Smooth muscle cell (in vitro differentiated cells): ENCODE results near the gene RBL1. TPM values are rescaled to one million over a fixed set of nuclear protein-coding genes. Genes with fewer than 3 reads are reported as not detected.
"Not testable (repeated sequence)": the region's sequence is repeated elsewhere in the genome, so short reads cannot be mapped to it uniquely, and the experiment has no call there.

Source experiments
- DNase-seq: peaks from one replicate; lab custom pipeline; 2025; ENCODE audit not compliant: unreplicated experiment; lab: John Stamatoyannopoulos, UW
- H2AFZ ChIP-seq: fragments of 200-600 bp; sonication (generic); 2 replicates; pipeline ENCODE4 v1.6.0; 2016; ENCODE audit warnings: antibody characterized with exemption, low read depth, mild to moderate bottlenecking
- H3F3A ChIP-seq: fragments of 200-600 bp; sonication (generic); 2 replicates; pipeline ENCODE4 v1.6.0; 2017; ENCODE audit warnings: antibody characterized with exemption, low read depth
- H3K27ac ChIP-seq: fragments of 200-600 bp; sonication (generic); 2 replicates; pipeline ENCODE4 v1.5.1; 2016; ENCODE audit warnings: low read depth, mild to moderate bottlenecking
- H3K27me3 ChIP-seq: fragments of 200-600 bp; sonication (generic); 2 replicates; pipeline ENCODE4 v1.6.1; 2016; ENCODE audit warnings: low read depth, mild to moderate bottlenecking
- H3K36me3 ChIP-seq: fragments of 200-600 bp; sonication (generic); 2 replicates; pipeline ENCODE4 v1.5.1; 2016; ENCODE audit warnings: low read depth
- H3K4me1 ChIP-seq: fragments of 200-600 bp; sonication (generic); 2 replicates; pipeline ENCODE4 v1.5.1; 2016; ENCODE audit warnings: low read depth
- H3K4me2 ChIP-seq: fragments of 200-600 bp; sonication (generic); 2 replicates; pipeline ENCODE4 v1.6.0; 2016; ENCODE audit warnings: mild to moderate bottlenecking
- H3K4me3 ChIP-seq: fragments of 200-600 bp; sonication (generic); 2 replicates; pipeline ENCODE4 v1.5.1; 2016; ENCODE audit warnings: mild to moderate bottlenecking
- H3K79me2 ChIP-seq: fragments of 200-600 bp; sonication (generic); 2 replicates; pipeline ENCODE4 v1.6.0; 2016; ENCODE audit warnings: low read depth, mild to moderate bottlenecking
- H3K9ac ChIP-seq: fragments of 200-600 bp; sonication (generic); 2 replicates; pipeline ENCODE4 v1.6.0; 2016; ENCODE audit warnings: low read depth
- H3K9me3 ChIP-seq: fragments of 200-600 bp; sonication (generic); replicated peaks from 2 replicates; pipeline ENCODE4 v1.5.1; 2016; ENCODE audit warnings: low read depth
- H4K20me1 ChIP-seq: fragments of 200-600 bp; sonication (generic); 2 replicates; pipeline ENCODE4 v1.6.0; 2016; ENCODE audit warnings: low read depth
- WGBS: methylation state at CpG from one replicate; pipeline ENCODE4 v1.1.7; 2016; ENCODE audit warnings: low lambda C conversion rate; 5-methylcytosine and 5-hydroxymethylcytosine counted together
- polyA plus RNA-seq: library from polyadenylated mRNA; unstranded; fragments of >200 nt; fragmentation: Nextera tagmentation; extraction: Ambion mirVana; gene quantifications from 2 replicates; pipeline ENCODE4 v1.2.1, GENCODE V29; 2016
- total RNA-seq: library from RNA; depleted of rRNA; stranded (reverse); fragments of >200 nt; gene quantifications from 2 replicates; pipeline ENCODE4 v1.2.3, GENCODE V29; 2014
- TF ChIP-seq, protein P1 (sequence below): fragments of 200-600 bp; sonication (generic); IDR thresholded peaks from 2 replicates; pipeline ENCODE4 v1.5.1; 2017; ENCODE audit warnings: borderline replicate concordance, mild to moderate bottlenecking, antibody characterized with exemption; ENCODE audit not compliant: insufficient read depth, poor library complexity, severe bottlenecking

RBL1 gene
- total and polyA plus RNA-seq, 2 experiments from 2014 or later, result 2.3 to 6.4 TPM

DNA sequence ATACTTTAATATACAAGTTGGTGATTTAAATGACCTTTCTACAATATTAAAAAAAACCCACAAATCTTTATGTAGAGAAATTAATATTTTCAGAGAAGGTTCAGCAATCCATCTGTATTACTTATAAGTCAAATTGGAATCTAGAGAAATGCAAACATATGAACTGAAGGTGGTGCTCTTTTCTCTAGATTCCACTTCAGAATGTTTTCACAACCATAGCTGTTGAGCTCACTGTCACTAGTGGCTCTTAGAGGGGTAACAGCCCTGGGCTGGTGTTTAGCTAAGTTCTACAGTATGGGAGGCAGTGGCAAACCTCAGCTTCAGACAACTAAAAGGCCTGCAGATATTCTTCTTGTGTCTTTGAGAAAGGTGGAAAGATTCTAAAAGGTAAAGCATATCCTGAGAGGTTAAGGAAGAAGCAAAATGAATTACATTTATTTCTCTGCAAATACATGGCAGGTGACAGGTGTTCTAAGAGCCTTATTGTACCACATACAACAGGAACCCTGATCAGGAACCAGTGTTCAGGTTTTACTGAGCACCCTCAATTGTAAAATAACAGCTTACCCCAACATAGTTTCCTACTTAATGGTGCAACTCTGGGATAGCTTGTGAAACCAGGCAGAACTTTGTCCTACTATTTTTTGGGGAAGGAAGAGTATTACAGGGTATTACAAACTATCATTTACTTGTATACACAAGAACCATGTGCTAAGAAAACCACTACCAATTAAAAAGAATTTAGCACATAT, 87.7 kb downstream of the RBL1 start:
- H3K79me2 ChIP-seq, result no peaks in the 10 kb centered on the region
- no peak overlapping the region for H2AFZ ChIP-seq
- no peak overlapping the region for H3K4me3 ChIP-seq
- DNase-seq, result no peak
- no peaks in the 10 kb centered on the region for H3F3A ChIP-seq
- no peak overlapping the region for H3K4me2 ChIP-seq
- no peak overlapping the region for H3K27ac ChIP-seq
- H4K20me1 ChIP-seq, result no peaks in the 10 kb centered on the region
- H3K4me1 ChIP-seq, result no peaks in the 10 kb centered on the region
- no peaks in the 10 kb centered on the region for H3K27me3 ChIP-seq
- H3K9ac ChIP-seq, result no peak overlapping the region
- TF ChIP-seq, protein P1, sequence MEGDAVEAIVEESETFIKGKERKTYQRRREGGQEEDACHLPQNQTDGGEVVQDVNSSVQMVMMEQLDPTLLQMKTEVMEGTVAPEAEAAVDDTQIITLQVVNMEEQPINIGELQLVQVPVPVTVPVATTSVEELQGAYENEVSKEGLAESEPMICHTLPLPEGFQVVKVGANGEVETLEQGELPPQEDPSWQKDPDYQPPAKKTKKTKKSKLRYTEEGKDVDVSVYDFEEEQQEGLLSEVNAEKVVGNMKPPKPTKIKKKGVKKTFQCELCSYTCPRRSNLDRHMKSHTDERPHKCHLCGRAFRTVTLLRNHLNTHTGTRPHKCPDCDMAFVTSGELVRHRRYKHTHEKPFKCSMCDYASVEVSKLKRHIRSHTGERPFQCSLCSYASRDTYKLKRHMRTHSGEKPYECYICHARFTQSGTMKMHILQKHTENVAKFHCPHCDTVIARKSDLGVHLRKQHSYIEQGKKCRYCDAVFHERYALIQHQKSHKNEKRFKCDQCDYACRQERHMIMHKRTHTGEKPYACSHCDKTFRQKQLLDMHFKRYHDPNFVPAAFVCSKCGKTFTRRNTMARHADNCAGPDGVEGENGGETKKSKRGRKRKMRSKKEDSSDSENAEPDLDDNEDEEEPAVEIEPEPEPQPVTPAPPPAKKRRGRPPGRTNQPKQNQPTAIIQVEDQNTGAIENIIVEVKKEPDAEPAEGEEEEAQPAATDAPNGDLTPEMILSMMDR, result no peak
- no peaks in the 10 kb centered on the region for H3K36me3 ChIP-seq
- no peaks in the 10 kb centered on the region for H3K9me3 ChIP-seq

DNA sequence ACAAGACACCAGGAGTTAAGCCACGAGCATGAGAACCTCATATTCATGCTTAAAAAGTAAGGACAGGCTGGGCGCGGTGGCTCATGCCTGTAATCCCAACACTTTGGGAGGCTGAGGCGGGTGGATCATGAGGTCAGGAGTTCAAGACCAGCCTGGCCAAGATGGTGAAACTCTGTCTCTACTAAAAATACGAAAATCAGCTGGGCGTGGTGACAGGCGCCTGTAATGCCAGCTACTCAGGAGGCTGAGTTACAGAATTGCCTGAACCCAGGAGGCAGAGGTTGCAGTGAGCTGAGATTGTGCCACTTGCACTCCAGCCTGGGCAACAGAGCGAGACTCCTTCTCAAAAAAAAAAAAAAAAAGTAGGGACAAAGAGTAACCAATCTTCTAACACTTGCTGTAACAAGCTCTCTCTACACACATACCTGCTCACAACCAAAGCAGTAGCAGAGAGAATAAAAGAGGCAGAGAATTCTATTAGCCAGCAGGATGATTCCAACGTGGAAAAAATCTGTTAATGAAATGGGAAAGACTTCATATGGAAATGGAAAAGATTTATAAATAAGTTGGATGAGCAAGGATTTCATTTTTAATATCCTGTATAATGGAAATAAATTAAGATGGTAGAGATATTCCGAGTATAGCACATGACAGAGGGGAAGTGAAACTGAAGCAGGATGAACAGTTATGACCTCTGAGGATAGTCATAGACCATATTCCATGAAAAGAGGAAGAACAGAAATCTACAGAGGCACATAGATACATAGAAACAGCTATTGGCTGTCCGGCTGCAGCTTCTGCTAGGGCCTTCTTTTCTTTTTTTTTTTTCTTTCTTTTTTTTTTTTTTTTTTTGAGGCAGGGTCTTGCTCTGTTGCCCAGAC, 90.5 kb downstream of the RBL1 start:
- not testable (repeated sequence) for H3K9me3 ChIP-seq, H3K9ac ChIP-seq, H2AFZ ChIP-seq, H3K79me2 ChIP-seq, H3K27me3 ChIP-seq, H3K36me3 ChIP-seq, H4K20me1 ChIP-seq, H3F3A ChIP-seq, DNase-seq, H3K4me2 ChIP-seq, H3K4me1 ChIP-seq, H3K4me3 ChIP-seq, H3K27ac ChIP-seq
- WGBS, result 98% methylated on average over 11 of the region's 11 CpGs

DNA sequence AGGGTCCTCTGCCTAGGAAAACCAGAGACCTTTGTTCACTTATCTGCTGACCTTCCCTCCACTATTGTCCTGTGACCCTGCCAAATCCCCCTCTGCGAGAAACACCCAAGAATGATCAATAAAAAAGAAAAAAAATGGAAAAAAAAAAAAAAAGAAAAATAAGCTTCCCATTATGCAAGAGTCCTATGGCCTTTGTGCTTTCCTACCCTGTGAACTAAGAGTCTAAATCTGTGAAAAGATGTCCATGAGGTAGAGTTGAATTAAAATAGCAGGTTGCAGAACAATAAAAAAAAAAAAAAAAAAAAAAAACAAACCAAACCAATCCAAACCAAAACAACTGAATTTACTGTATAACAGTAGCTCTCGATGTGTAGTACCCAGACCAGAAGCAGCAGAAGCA, 94.2 kb downstream of the RBL1 start:
- not testable (repeated sequence) for H3K4me1 ChIP-seq, H4K20me1 ChIP-seq, DNase-seq, H3K27me3 ChIP-seq, H3K9me3 ChIP-seq, H3F3A ChIP-seq, H3K4me2 ChIP-seq, H3K9ac ChIP-seq, H2AFZ ChIP-seq, H3K36me3 ChIP-seq, H3K79me2 ChIP-seq, H3K4me3 ChIP-seq, H3K27ac ChIP-seq
- 90% methylated on average over 2 of the region's 2 CpGs for WGBS

DNA sequence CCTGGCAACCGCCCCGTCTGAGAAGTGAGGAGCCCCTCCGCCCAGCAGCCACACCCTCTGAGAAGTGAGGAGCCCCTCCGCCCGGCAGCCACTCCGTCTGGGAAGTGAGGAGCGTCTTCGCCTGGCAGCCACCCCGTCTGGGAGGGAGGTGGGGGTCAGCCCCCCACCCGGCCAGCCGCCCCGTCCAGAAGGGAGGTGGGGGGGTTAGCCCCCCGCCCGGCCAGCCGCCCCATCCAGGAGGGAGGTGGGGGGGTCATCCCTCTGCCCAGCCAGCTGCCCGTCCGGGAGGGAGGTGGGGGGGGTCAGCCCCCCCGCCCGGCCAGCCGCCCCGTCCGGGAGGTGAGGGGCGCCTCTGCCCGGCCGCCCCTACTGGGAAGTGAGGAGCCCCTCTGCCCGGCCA, 95.6 kb downstream of the RBL1 start:
- H3F3A ChIP-seq, H3K27me3 ChIP-seq, H4K20me1 ChIP-seq, H3K9me3 ChIP-seq, H3K79me2 ChIP-seq, H3K27ac ChIP-seq, H3K4me3 ChIP-seq, H3K36me3 ChIP-seq, H3K9ac ChIP-seq, H3K4me2 ChIP-seq, DNase-seq, H3K4me1 ChIP-seq, H2AFZ ChIP-seq: not testable (repeated sequence)
- WGBS, result no CpG with 5 or more reads among the region's 26 CpGs

DNA sequence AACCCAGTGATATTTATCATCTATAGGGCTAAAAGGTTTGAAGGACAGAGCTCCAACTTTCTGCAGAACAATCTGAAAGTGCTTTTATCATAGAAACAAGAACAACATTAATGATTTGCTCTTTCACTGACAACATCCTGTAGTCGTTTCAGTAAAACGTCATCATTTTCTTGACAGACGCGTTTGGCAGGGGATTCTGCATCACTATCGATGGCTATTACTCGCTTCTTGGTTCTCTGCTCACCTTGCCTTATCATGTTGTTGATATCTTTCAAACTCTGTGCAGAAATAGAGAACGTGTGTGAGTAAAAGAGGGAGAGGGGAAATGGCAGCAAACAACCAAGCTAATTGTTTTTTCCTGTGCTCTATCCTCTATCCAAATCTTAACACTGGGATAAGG, 97.1 kb downstream of the RBL1 start:
- no peak for DNase-seq
- Histone ChIP-seq H3K79me2 (no peaks in the 10 kb centered on the region), H3K9me3 (no peaks in the 10 kb centered on the region), H3K36me3 (no peaks in the 10 kb centered on the region), H3K4me2 (no peak overlapping the region), H3K27ac (no peak overlapping the region), H4K20me1 (no peaks in the 10 kb centered on the region), H3K4me1 (no peaks in the 10 kb centered on the region), H3K4me3 (no peak overlapping the region), H3K27me3 (no peaks in the 10 kb centered on the region), H3K9ac (no peak overlapping the region), H3F3A (no peaks in the 10 kb centered on the region), H2AFZ (no peak overlapping the region)
- TF ChIP-seq, protein P1, result no peak
- whole genome bisulfite sequencing, result 94% methylated on average over 7 of the region's 7 CpGs
